ENCODE results near the gene PABPN1L.

GRCh38 chr16:88820385-88821025 lies 46.0 kb downstream of the PABPN1L start:
- TF ChIP-seq ZNF274 (IDR thresholded peaks at IDR 0.05; ENCODE audit: low read depth, low read length) (no peak), YY1 (IDR thresholded peaks at IDR 0.05; ENCODE audit: insufficient read depth, insufficient read length) (no peak), SUZ12 (IDR thresholded peaks at IDR 0.05; ENCODE audit: extremely low read depth, insufficient read depth, insufficient read length) (no peak)
